ENCODE data around the gene SZT2.

The SZT2 gene

DNA sequence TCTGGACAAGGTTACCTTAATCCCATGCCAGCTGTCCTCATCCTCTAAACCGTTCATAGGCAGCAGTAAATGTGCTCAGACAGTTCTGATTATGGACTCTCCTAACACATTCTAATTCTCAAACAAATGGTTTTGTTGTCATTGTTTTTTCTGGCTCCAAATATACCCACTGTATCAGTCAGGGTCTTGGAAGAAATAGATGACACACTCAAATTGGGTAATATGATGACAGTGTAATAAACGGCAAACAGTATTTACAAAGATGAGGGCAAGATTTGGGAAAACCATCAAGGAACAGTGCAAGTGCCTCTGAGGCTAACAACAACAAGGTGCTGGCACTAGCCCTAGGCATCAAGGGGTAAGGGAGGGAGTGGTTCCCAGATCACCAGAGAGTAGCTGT, 35.2 kb upstream of the SZT2 start:
- Histone ChIP-seq H3K27ac (no peak overlapping the region), H3K4me3 (no peak overlapping the region)
- TF ChIP-seq, protein P1, sequence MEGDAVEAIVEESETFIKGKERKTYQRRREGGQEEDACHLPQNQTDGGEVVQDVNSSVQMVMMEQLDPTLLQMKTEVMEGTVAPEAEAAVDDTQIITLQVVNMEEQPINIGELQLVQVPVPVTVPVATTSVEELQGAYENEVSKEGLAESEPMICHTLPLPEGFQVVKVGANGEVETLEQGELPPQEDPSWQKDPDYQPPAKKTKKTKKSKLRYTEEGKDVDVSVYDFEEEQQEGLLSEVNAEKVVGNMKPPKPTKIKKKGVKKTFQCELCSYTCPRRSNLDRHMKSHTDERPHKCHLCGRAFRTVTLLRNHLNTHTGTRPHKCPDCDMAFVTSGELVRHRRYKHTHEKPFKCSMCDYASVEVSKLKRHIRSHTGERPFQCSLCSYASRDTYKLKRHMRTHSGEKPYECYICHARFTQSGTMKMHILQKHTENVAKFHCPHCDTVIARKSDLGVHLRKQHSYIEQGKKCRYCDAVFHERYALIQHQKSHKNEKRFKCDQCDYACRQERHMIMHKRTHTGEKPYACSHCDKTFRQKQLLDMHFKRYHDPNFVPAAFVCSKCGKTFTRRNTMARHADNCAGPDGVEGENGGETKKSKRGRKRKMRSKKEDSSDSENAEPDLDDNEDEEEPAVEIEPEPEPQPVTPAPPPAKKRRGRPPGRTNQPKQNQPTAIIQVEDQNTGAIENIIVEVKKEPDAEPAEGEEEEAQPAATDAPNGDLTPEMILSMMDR (IDR thresholded peaks at IDR 0.05) = no peak
- no peak for DNase-seq (ENCODE audit: low spot score)

DNA sequence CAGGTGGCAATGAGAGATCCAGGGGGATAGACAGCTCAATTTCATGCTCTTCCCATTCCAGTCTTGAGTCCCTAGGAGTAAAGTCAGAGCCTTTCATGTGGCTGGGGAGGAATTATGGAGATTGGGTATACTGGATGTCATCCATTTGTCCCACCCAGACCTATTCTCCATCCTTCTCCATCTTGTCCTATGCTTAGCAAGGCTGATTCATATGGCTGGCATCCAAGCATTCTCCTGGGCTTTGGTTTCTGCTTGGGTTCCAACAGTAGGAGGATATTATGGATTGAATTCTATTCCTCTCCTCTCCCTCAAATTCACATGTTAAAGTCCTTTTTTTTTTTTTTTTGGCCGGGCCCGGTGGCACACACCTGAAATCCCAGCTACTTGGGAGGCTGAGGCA, 34.8 kb upstream of the SZT2 start:
- TF ChIP-seq, protein P1 (IDR thresholded peaks at IDR 0.05) = no peak
- Histone ChIP-seq H3K27ac (no peak overlapping the region), H3K4me3 (no peak overlapping the region)
- no peak for DNase-seq (ENCODE audit: low spot score)

DNA sequence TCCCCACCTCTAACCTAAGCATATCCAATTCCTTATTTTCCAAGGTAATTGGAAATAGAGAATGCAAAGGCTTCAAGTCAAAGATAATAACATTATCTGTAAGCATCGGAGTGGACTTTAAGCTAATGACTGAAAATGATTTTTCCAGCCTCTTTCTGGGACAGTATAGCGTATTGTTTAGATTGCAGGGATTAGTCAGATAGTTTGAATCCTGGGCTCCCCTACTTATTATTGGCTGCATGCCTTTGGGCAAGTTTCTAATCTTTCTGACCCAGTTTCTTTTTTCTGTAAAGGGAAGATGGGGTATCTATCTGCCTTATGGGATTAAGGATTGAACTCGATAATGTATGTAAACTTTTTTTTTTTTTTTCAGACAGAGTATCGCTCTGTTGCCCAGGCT, 32.4 kb upstream of the SZT2 start:
- H3K4me3 ChIP-seq = no peak overlapping the region
- no peak for DNase-seq (ENCODE audit: low spot score)
- TF ChIP-seq, protein P1 (IDR thresholded peaks at IDR 0.05) = no peak
- no peak overlapping the region for H3K27ac ChIP-seq

DNA sequence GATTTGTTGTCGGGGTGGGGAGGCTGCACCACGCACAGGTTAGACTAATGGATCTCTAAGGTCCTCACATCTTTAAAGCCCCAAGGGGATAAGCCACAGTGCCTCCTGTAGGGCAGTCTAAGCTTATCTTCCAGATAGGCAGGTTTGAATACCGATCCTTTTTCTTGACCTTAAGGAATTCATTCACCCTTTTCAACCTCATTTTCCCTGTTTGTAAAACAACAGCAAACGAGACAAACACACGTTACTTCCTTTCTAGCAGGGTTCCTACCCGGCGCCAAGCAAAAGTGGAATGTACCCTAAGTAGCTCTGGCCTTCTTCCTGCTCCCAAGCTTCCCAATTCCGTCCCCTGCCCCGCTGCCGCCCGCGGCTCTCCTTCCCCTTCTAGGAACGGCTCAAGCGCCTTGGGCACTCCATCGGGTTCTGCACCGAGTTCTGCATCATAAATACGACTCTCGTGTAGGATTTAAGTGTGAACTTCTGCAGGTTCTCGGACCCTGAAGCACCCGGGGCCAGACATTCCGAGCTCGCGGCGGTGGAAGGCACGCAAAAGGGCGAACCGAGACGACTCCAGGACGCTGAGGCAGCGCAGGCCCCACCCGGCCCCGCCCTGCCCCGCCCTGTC, 31.5 kb upstream of the SZT2 start:
- DNase-seq (ENCODE audit: low spot score) = no peak
- TF ChIP-seq, protein P1 (IDR thresholded peaks at IDR 0.05) = no peak
- Histone ChIP-seq H3K4me3 (peak overlapping the region; percentile 75), H3K27ac (peak overlapping the region; percentile 81 to 88)

DNA sequence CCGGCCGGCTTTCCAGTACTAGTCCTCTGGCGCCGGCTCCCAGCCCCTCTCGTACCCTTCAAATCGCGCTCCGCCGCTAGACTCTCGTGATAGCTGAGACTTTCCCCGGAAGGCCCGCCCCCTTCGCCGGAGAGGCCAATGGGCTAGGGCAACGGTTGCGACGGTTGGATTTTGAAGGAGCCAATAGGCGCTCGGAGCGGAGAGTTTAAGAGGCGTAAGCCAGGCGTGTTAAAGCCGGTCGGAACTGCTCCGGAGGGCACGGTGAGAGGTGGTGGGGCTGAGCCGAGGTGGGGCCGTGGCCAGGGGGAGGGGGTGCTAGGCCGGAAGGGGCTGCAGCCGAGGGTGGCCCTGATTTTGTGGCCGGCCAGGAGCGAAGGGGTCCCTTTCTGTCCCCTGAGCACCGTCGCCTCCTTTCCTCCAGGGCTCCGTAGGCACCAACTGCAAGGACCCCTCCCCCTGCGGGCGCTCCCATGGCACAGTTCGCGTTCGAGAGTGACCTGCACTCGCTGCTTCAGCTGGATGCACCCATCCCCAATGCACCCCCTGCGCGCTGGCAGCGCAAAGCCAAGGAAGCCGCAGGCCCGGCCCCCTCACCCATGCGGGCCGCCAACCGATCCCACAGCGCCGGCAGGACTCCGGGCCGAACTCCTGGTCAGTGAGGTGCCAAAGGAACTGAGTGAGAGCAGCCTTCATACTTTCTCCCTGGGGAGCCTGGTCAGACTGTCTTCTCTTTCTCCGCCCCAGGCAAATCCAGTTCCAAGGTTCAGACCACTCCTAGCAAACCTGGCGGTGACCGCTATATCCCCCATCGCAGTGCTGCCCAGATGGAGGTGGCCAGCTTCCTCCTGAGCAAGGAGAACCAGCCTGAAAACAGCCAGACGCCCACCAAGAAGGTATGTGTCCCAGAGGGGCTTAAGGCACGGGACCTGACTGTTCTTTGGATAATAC, 30.7 kb upstream of the SZT2 start, which contains the start of gene CDC20:
Gene CDC20, plus strand, starts transcription at position 236 of the 948 bp plus-strand sequence. Its CDS starts 235 bp downstream, at position 471.
- DNase-seq (ENCODE audit: low spot score) = peak; percentile 99
- TF ChIP-seq, protein P1 (IDR thresholded peaks at IDR 0.05) = no peak

DNA sequence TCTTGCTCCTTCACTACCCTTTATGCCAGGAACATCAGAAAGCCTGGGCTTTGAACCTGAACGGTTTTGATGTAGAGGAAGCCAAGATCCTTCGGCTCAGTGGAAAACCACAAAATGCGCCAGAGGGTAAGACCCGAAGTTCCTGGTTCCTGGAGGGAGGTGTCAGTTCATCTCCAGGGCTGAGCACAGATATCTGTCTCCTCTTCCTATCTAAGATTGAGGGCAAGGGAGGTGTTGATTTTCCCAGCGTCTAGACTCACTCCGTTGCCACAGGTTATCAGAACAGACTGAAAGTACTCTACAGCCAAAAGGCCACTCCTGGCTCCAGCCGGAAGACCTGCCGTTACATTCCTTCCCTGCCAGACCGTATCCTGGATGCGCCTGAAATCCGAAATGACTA, 30.0 kb upstream of the SZT2 start:
- no peak overlapping the region for H3K4me3 ChIP-seq
- no peak for DNase-seq (ENCODE audit: low spot score)
- TF ChIP-seq, protein P1 (IDR thresholded peaks at IDR 0.05) = no peak
- no peak overlapping the region for H3K27ac ChIP-seq

More for the DNA sequence above, 30.7 kb upstream of the SZT2 start, which contains the start of gene CDC20:
- Histone ChIP-seq H3K27ac (peak within 1 kb of the TSS; percentile 81 to 88), H3K4me3 (peak within 1 kb of the TSS; percentile 75)

All from coronary artery (tissue), 2 donors.